Cortex of kidney (tissue), 1 donor: ENCODE data around the gene BMPR1A.
"Not testable (repeated sequence)": the region's sequence is repeated elsewhere in the genome, so short reads cannot be mapped to it uniquely, and the experiment has no call there.

Experiments used
- DNase-seq: peaks from one replicate; lab custom pipeline; 2025; lab: John Stamatoyannopoulos, UW

Gene BMPR1A

DNA sequence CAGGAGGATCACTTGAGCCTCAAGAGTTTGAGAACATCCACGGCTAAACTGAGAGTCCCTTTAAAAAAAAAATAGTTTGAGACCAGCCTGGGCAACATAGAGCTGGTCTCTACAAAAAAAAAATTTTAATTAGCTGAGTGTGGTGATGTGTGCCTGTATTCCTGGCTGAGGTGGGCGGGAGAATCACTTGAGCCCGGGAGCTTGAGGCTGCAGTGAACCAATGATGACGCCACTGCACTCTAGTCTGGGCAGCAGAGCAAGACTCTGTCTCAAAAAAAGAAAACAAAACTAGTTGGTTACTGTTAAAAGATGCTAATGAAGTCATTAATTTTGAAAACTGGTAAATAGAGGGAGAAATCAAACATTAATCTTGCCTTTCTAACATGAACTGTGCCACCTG is 124.6 kb downstream of the BMPR1A start:
- DNase-seq: no peak

DNA sequence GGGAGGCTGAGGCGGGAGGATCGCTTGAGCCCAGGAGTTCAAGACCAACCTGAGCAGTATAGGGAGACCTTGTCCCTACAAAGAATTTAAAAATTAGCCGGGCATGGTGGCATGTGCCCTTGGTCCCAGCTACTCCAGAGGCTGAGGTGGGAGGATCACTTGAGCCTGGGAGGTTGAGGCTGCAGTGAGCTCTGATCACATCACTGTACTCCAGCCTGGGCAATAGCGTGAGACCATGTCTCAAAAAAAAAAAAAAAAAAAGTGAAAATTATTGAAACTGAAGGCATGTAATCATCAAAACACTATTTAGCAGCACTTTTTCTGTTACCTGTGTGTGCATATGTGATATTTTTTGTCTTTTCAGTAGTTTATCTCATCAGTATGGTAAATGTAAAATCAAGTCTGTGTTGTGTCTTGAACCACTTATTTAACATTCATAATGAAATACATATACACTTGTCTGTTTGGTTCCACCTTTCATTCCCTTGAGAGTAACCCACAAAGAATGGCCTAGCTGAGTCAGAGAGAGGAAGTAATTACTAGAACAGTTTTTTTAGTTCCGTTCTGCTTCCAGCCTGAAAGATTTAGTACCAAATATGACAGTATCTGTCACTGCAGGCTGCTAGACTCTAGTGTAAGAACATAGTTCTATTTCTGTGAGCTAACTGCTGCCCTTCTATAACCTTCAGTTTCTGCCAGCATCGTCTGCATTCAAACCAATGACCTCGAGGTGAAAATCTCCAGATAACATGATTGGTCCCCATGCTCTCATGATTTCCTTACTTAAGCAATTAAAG is 132.4 kb downstream of the BMPR1A start:
- DNase-seq: no peak

DNA sequence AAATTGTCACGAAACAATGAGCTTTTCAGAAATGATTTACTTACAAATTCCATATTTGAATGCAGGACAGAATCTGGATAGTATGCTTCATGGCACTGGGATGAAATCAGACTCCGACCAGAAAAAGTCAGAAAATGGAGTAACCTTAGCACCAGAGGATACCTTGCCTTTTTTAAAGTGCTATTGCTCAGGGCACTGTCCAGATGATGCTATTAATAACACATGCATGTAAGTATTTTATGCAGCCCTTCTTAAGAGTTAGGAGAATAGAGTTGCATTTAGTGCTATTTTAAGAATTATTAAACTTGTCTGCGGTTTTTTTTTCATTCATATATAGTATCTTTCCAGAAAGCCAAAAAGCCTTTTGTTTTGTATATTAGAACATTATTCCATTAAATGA is 133.6 kb downstream of the BMPR1A start:
- DNase-seq: no peak

DNA sequence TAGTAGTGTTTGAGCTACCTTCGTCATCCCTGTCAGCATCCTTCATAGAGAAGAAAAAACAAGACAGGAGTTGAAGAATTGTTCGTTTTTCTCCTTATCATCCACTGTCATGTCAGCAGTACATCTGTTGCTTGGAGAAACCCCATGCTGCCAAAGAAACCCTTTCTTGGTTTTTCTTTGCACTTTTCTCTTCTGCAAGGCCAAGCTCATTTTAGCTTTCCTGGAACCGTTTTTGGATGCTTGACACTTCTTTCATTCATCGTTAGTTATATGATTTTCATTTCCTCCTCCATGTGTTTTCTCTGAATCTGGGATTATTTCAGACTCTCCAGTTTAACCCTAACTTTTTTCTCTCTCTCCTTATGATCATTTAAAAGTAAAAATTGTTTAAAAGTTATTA is 142.1 kb downstream of the BMPR1A start:
- DNase-seq: no peak

DNA sequence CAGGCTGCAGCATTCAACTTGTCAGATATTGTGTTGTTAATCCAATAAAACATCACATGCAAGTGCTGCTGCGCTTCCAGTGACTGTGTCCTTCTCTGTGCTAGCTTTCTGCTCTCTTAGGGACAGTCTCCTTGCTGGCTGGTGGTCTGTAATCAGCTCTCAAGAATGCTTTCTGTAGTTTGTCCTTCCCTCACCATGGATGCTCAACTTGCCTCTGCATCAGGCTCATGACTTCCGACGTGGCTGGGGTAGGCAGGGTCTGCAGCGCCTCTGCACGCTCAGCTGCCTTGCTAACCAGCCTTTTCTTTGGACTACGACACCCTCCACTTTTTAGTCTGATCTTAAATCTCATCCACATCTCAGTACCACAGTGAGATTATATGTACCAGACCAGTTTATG is 142.7 kb downstream of the BMPR1A start:
- DNase-seq: no peak

DNA sequence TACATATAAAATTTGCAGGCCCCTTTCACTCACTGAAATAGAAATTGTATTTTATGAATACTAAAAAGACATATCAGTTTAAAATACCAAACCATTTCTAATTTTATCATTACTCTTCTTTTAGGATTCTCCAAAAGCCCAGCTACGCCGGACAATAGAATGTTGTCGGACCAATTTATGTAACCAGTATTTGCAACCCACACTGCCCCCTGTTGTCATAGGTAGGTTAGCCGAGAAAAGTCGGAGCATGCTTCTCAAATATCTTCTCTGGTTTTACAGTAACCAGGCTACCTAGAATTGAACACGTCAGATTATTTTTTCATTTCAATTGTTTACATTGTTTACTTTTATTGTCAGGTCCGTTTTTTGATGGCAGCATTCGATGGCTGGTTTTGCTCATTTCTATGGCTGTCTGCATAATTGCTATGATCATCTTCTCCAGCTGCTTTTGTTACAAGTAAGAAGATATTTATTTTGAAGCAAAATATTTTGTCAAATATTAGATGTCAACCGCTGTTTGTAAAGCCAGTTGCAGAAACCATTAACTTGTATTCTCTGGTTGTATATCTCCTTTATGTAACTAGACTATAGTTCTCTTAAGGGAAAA is 143.4 kb downstream of the BMPR1A start:
- DNase-seq: no peak

DNA sequence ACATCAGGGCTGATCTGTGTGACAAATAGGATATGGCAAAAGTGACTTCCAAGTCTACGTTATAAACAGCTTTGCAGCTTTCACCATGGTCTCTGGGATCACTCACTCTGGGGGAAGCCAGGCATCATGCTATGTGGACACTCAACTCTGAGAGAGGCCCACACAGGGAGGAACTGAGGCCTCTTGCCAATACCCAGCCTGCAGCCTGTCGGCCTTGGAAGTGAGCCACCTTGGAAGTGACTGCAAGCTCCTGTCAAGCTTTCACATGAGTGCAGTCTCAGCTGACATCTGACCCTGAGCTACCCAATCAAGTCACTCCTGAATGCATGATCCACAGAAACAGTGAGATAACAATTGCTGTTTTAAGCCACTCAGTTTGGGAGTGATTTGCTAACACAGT is 144.5 kb downstream of the BMPR1A start:
- DNase-seq: no peak

DNA sequence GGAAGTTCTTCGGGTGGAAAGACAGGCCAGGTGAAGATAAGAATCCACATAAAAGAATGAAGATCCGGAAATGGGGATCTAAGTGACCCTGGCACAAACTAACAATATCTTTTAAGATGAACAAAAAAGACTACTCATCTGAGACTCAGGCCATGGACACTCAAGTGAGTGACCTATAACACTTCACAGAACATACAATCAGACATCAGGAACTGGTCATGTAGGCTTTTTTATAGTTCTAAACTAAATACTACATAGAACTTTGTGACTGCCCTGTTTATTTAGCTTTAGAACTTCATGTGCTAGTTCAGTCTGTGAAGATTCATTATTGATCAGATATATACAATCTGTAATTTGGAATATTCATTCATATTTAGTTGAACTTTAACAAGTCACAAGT is 148.2 kb downstream of the BMPR1A start:
- no peak for DNase-seq

DNA sequence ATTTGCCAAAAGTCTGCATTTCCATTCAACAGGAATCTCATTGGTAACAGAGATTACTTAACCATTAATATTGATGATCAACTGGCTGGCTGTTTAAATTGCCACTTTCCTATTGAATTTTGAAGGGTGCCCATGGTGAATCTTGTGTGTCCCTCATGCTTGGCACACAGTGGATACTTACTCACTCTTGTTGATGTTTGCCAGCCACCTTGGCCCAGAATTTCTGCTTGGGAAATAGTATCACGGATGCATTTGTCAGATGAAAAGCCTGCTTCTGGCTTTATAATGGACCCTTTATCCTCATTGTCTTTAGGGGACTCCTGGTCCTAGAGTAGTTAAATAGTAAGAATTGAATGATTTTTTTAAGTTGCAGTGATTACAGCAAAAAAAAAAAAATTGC is 149.0 kb downstream of the BMPR1A start:
- no peak for DNase-seq

DNA sequence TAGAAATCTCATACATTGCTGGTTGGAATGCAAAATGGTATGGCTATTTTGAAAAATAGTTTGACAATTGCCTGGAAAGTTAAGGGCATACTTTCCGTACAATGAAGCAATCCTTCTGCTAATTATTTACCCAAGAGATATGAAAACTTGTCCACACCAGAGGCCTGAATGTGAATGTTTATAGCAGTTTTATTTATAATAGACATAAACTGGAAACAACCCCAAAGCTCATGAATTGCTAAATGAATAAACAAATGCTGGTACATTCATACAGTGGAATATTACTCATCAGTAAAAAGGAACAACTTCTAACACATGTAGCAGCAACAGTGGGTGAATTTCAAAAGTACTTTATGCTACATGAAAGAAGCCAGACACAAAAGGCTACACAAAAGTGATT is 158.3 kb downstream of the BMPR1A start:
- no peak for DNase-seq

DNA sequence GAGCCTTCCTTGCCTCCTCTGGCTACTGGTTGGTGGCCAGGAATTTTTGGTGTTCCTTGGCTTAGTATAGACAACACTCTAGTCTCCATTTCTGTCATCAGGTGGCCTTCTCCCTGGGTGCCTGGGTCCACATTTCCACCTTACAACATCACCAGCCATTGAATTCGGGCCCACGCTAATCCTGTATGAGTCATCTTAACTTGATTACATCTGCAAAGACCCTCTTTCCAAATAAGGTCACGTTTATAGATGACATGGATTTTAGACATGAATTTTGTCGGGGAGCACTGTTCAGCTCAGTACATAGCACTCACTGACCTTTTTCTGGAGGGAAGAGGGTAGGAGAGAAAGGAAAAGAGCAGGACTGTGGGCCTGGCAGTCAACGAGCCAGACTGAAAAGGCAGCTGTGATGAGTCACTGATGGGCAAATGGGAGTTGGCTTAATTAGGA is 161.6 kb downstream of the BMPR1A start:
- DNase-seq: no peak

DNA sequence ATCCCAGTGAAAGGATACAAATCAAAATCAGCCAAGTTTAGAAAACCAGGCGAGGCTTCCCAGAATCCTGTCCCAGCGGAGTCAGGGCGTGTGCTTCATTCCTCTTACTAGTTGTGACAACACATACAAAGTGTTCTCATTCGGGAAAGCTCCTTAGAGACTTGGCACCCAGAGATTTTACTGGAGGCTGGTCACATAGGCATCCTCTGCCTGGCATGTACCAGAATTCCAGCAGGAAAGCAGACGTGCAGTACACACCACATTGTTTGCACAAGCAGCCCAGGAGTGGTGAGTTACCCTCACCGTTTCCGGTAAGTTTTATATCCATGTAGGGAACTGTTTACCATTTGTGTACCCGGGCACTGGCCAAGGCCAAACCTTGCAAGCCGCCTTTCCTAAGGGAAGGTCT is 166.1 kb downstream of the BMPR1A start:
- DNase-seq: no peak

DNA sequence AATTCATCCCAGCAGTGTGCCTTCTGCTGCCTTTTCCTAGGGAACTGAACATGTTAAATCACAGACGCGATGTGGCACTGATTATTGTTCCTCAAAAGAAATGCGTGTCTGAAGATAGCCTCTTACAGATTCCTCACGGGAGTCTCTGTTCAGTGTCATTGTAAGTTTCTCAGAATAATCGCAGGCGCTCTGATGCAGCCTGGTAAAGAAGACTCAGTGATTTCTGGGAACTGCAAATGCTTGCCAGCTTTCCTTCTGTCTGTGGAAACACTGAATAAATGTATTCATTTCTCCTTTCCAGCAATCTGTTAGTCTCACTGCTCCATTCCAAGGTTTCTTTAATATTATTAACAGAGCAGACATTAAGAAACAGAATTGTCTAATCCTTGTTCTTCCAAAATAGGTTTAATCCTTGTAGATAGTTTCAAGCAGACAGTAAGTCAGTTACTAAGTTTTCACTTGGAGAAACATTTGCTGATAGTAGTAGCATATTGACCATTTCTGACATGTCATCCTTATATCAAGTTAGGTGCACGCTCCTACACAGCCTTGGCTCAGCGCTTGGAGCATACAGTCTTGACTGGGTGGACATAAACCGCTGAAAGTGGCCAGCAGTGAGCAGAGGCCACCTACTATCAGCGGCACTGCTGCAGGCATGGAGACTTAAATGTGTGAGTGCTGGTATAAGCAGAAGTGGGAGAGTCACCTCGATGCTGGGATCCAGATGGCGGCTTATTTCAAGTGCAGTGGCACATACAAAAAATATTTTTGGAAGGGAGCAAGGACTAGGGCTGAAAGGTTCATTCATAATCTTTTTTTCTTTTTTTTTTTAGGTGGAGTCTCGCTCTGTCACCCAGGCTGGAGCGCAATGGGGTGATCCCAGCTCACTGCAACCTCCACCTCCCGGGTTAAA is 173.3 kb downstream of the BMPR1A start:
- no peak for DNase-seq

DNA sequence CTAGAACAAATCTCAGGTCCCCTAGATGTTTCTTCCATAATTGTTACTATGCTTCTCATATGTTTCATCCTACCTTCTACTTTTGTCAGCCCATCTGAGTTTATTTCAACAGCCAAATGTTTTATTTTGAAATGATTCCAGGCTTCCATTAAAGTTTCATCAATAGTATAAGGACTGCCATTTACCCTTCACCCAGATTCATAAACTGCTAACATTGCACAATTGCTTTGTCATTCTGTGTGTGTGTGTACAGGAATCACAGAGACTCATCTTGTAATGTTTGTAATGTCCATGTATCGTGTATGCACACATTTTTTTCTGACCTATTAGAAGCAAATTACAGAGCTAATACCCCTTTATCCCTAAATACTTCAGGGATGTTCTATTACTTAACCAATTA is 175.5 kb downstream of the BMPR1A start:
- DNase-seq: no peak

DNA sequence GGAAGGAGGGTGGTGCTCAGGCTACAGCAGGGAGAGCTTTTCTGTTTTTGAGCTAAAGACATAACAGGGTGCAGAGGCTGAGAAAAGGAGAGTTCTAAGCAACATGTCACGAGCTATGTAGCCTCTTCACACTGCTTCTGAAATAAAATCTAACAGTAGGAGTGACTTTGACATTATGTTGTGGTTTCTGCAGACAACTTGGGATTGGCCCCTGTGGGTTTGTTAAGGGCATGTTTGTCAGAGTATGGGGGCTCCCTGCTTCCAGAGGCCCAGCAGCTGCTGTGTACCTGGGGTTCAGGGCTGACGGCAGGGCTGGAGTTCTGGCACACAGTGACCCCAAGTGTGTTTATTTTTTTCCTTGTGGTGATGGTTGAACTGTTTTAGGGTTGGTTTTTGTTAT is 176.3 kb downstream of the BMPR1A start:
- no peak for DNase-seq

DNA sequence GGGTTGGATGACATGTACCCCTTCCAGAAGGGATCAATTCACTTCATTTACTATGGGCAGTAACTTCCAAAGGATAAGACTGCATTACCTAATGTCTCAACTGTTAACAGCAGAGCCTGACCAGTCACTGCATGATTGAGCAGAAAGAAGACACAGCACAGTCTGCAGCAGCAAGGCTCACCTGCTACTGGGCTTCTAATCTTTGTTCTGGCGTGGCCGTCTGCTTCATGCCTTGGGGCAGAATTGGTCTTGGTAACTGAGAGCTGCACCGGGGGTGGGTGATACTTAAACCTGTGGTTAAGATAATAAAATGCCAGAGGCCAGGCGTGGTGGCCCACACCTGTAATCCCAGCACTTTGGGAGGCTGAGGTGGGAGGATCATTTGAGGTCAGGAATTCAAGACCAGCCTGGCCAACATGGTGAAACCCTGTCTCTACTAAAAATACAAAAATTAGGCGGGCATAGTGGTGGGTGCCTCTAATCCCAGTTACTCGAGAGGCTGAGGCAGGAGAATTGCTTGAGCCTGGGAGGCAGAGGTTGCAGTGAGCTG is 177.8 kb downstream of the BMPR1A start:
- not testable (repeated sequence) for DNase-seq

DNA sequence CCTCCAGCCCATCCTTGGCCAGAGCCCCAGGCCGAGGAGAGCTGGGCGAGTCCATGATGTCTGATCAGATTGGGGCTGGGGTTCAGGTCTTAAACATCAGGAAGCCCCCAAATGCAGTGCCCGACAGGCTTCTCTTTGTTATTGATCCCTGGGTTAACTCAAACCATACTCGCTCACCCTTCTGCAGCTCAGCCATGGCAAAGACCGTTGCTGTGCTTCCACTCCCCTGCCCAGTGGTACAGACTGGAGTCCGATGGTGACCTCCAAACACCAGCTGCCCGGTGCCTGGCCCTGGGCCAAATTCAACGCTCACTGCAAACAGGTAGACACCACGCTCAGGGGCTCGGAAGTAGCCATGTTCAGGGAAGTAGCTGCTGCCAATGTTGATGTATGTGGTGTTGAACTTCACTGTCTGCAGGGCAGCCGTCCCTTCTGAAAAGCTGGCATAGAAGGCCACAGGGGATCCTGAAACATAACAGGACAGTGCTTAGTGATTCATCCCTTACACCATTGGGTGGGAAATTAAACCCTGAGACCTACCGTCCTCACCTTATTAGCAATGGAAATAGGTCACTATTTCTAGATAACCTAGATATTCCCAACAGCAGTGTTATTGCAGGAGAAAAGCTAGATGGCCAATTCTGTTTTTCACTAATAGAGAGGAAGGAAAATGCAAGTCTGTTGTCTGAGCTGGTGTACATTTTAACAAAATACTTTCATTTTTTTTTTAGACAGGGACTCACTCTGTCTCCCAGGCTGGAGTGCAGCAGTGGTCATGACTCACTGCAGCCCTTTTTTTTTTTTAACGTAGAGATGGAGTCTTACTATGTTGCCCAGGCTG is 180.5 kb downstream of the BMPR1A start:
- no peak for DNase-seq

DNA sequence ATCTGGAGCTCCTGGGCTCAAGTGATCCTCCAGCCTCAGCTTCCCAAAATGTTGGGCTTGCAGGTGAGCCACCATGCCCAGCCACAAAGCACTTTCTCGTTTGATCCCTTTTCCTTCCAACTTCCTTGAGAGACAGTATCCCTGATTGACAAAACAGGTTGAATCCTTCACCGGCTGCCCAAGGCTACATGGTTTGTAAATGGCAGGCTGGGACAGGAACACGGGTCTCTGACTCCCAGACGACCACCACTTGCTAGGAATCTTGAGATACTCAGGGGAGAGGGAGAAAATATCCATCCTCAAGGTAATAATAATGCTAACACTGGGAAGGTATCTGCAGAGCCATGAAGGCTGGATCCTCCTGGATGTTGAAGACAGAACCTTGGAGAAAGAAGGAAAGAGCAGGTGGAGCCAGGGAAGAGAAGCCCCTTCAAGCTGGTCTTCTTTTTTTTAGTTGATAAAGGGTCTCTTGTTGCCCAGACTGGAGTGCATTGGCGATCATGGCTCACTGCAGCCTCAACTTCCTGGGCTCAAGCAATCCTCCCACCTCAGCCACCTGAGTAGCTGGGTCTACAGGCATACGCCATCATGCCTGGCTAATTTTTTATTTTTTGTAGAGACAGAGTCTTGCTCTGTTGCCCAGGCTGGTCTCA is 181.2 kb downstream of the BMPR1A start:
- no peak for DNase-seq

DNA sequence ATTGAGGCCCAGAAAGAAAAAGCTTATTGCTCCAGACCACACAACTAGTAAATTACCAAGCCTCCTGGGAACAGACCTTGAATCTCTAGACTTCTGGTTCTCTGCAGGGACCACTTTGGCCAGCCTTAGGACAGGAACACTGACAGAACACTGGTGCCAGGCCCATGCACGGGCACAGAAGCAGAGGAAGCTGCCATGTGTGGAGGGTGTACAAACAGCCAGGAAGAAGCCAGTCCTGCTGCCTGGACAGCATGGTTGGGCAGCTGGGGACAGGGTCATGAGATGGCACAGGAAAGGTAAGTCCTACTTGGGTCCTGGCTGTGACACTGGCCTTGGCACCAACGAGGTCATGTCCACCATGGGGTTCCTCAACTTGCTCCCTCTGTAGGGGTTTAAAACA is 181.8 kb downstream of the BMPR1A start:
- no peak for DNase-seq

DNA sequence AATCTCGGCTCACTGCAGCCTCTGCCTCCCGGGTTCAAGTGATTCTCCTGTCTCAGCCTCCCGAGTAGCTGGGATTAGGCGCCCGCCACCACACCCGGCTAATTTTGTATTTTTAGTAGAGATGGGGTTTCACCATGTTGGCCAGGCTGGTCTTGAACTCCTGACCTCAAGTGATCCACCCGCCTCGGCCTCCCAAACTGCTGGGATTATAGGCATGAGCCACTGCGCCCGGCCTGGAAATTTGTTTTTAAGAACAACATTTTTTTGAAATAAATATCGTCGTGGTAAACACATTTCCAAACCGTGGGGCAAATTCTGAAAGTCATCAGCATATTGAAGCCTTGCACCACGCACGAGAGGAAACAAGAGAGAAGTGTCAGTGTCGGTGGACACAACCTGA is 183.7 kb downstream of the BMPR1A start:
- DNase-seq: not testable (repeated sequence)

DNA sequence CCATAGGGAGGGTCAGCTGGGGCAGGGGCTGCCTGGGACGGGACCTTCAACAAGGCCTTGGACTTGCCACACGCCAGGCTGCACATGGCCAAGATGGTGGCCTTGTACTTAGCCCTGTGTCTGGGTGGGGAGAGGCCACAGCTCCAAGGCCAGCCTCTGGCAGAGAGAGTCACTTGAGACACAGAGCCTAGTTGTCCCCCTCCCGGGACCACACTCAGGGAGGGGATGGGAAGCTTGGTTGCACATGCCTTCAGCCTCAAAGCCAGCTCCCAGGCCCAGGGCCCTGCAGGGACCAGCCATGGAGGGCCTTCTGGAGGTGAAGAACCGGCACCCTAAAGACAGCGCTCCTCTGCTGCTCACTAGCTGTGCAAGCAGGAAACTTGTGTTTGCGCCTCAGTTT is 184.3 kb downstream of the BMPR1A start:
- DNase-seq: no peak
